ENCODE measurements around the gene SLC24A3. TPM values are rescaled to one million over a fixed set of nuclear protein-coding genes. Genes with fewer than 3 reads are reported as not detected.

SLC24A3 gene
- total RNA-seq, 4 donors from 2014 or later: 2.3 to 6.9 (median 5.4) TPM

GRCh38 chr20:19715986-19716385 is 503.5 kb downstream of the SLC24A3 start:
- intact Hi-C loops (cut with DNase I; ENCODE audit: low total_unique reads): no loop called here
- 95 to 96% methylated on average over 3 of the region's 3 CpGs for WGBS, 2 donors
- no peak overlapping the region for H3K4me3 ChIP-seq (ENCODE audit: low read depth, poor library complexity, severe bottlenecking)
- TF ChIP-seq POLR2A (IDR thresholded peaks at IDR 0.05): no peak
- no peak for TF ChIP-seq CTCF (IDR thresholded peaks at IDR 0.05)
- DNase-seq (ENCODE audit: low spot score in 2 of 2): peak in 1 of 2 donors; percentile 68

GRCh38 chr20:19718880-19719279 is 506.4 kb downstream of the SLC24A3 start:
- DNase-seq (ENCODE audit: low spot score in 2 of 2): peak in 1 of 2 donors; percentile 40
- TF ChIP-seq CTCF (IDR thresholded peaks at IDR 0.05): no peak
- TF ChIP-seq POLR2A (IDR thresholded peaks at IDR 0.05): no peak
- intact Hi-C loops (cut with DNase I; ENCODE audit: low total_unique reads): no loop called here
- no peak overlapping the region for H3K4me3 ChIP-seq (ENCODE audit: low read depth, poor library complexity, severe bottlenecking)
- WGBS, 2 donors: 79 to 81% methylated on average over 3 of the region's 3 CpGs

GRCh38 chr20:19720991-19721390 is 508.5 kb downstream of the SLC24A3 start:
- intact Hi-C loops (cut with DNase I; ENCODE audit: low total_unique reads): no loop called here
- TF ChIP-seq POLR2A (IDR thresholded peaks at IDR 0.05) (no peak), CTCF (IDR thresholded peaks at IDR 0.05) (no peak)

GRCh38 chr20:19723051-19723450 is 510.6 kb downstream of the SLC24A3 start:
- DNase-seq (ENCODE audit: low spot score in 2 of 2): no peak

More at GRCh38 chr20:19720991-19721390, 508.5 kb downstream of the SLC24A3 start:
- peak in 1 of 2 donors; percentile 81 for DNase-seq (ENCODE audit: low spot score in 2 of 2)
- H3K4me3 ChIP-seq (ENCODE audit: low read depth, poor library complexity, severe bottlenecking): no peak overlapping the region
- WGBS, 2 donors: 93% methylated on average over 18 of the region's 18 CpGs

GRCh38 chr20:19723813-19724430 is 511.5 kb downstream of the SLC24A3 start:
- intact Hi-C loops (cut with DNase I; ENCODE audit: low total_unique reads): no loop called here
- TF ChIP-seq POLR2A (IDR thresholded peaks at IDR 0.05): no peak
- no peak for TF ChIP-seq CTCF (IDR thresholded peaks at IDR 0.05)
- 88% methylated on average over 11 of the region's 11 CpGs for whole genome bisulfite sequencing, 2 donors

More at GRCh38 chr20:19723051-19723450, 510.6 kb downstream of the SLC24A3 start:
- WGBS, 2 donors: 84 to 93% methylated on average over 4 of the region's 4 CpGs
- no peak overlapping the region for H3K4me3 ChIP-seq (ENCODE audit: low read depth, poor library complexity, severe bottlenecking)
- intact Hi-C loops (cut with DNase I; ENCODE audit: low total_unique reads): no loop called here
- TF ChIP-seq POLR2A (IDR thresholded peaks at IDR 0.05) (no peak), CTCF (IDR thresholded peaks at IDR 0.05) (no peak)

GRCh38 chr20:19725373-19725772 is 512.9 kb downstream of the SLC24A3 start:
- DNase-seq (ENCODE audit: low spot score in 2 of 2): peak in 1 of 2 donors; percentile 7
- no peak overlapping the region for H3K4me3 ChIP-seq (ENCODE audit: low read depth, poor library complexity, severe bottlenecking)
- no peak for TF ChIP-seq POLR2A (IDR thresholded peaks at IDR 0.05)
- TF ChIP-seq CTCF (IDR thresholded peaks at IDR 0.05): no peak
- WGBS, 2 donors: 90 to 91% methylated on average over 4 of the region's 4 CpGs
- intact Hi-C loops (cut with DNase I; ENCODE audit: low total_unique reads): no loop called here

More at GRCh38 chr20:19723813-19724430, 511.5 kb downstream of the SLC24A3 start:
- H3K4me3 ChIP-seq (ENCODE audit: low read depth, poor library complexity, severe bottlenecking): no peak overlapping the region
- peak in 1 of 2 donors; percentile 39 for DNase-seq (ENCODE audit: low spot score in 2 of 2)
